K562 (cell line): Measurements from ENCODE around the gene EFCAB8. TPM values are rescaled to one million over a fixed set of nuclear protein-coding genes. Genes with fewer than 3 reads are reported as not detected.

Experiments used
- CREM ChIP-seq: IDR thresholded peaks from 2 replicates; pipeline ENCODE4 v1.6.1; 2014; ENCODE audit warnings: antibody characterized with exemption, low read depth
- FIP1L1 ChIP-seq: fragments of 200-400 bp; formaldehyde crosslinking; IDR thresholded peaks from 2 replicates; pipeline ENCODE4 v1.6.1; 2018; ENCODE audit warnings: mild to moderate bottlenecking, low read depth, low read length; ENCODE audit not compliant: poor library complexity, severe bottlenecking
- FOXP1 ChIP-seq: sonication (generic); formaldehyde crosslinking; IDR thresholded peaks from 2 replicates; pipeline ENCODE4 v1.8.0; 2022; ENCODE audit warnings: mild to moderate bottlenecking, missing genetic modification reagents
- HBP1 ChIP-seq: fragments of 450-650 bp; formaldehyde crosslinking; IDR thresholded peaks from 2 replicates; pipeline ENCODE4 v1.4.0; 2022; ENCODE audit warnings: missing genetic modification characterization
- HDGF ChIP-seq: fragments of 450-650 bp; IDR thresholded peaks from 2 replicates; pipeline ENCODE4 v1.6.1; 2016
- HLTF ChIP-seq: fragments of 450-650 bp; IDR thresholded peaks from 2 replicates; pipeline ENCODE4 v1.6.1; 2016
- IRF9 ChIP-seq: fragments of 450-650 bp; IDR thresholded peaks from 2 replicates; pipeline ENCODE4 v1.6.1; 2016; ENCODE audit warnings: missing biosample characterization, missing genetic modification characterization
- KAT8 ChIP-seq: fragments of 450-650 bp; IDR thresholded peaks from 2 replicates; pipeline ENCODE4 v1.6.1; 2016; ENCODE audit warnings: low read depth, mild to moderate bottlenecking
- KHSRP ChIP-seq: fragments of 450-650 bp; IDR thresholded peaks from 2 replicates; pipeline ENCODE4 v1.6.1; 2017
- KLF16 ChIP-seq: IDR thresholded peaks from 2 replicates; pipeline ENCODE4 v1.6.1; 2016; ENCODE audit warnings: antibody characterized with exemption
- MAZ ChIP-seq, 2 experiments: fragments of 450-650 bp in 1 of 2; sonication (generic) in 1 of 2; formaldehyde crosslinking; IDR thresholded peaks in 1 of 2; conservative IDR thresholded peaks in 1 of 2; 2 replicates each; pipeline versions ENCODE4 v1.4.0 to v1.5.0; 2020; ENCODE audit warnings: mild to moderate bottlenecking in 1 of 2, missing genetic modification reagents in 1 of 2
- MTA3 ChIP-seq: fragments of 450-650 bp; formaldehyde crosslinking; IDR thresholded peaks from 2 replicates; pipeline ENCODE4 v1.6.1; 2017; ENCODE audit warnings: mild to moderate bottlenecking, borderline replicate concordance
- NCOA4 ChIP-seq: fragments of 450-650 bp; IDR thresholded peaks from 2 replicates; pipeline ENCODE4 v1.6.1; 2018; ENCODE audit warnings: mild to moderate bottlenecking; ENCODE audit not compliant: partially characterized antibody
- NR2C2 ChIP-seq, 2 experiments: fragments of 200-800 bp in 1 of 2; sonication (Bioruptor generic) in 1 of 2; sonication (generic) in 1 of 2; formaldehyde crosslinking in 1 of 2; IDR thresholded peaks; 2 replicates each; pipeline versions ENCODE4 v1.6.1 to v1.8.0; 2016 to 2022; ENCODE audit warnings: mild to moderate bottlenecking in 1 of 2, missing compliant biosample characterization in 1 of 2, missing genetic modification characterization in 1 of 2, missing genetic modification reagents in 1 of 2
- PHF20 ChIP-seq: fragments of 450-650 bp; IDR thresholded peaks from 2 replicates; pipeline ENCODE4 v1.6.1; 2018; ENCODE audit not compliant: partially characterized antibody
- PTRF ChIP-seq: fragments of 450-650 bp; IDR thresholded peaks from 2 replicates; pipeline ENCODE4 v1.6.1; 2016; ENCODE audit warnings: mild to moderate bottlenecking, missing genetic modification characterization, missing compliant biosample characterization
- SIX5 ChIP-seq, 2 experiments: IDR thresholded peaks; 2 replicates each; pipeline ENCODE4 v1.6.1; 2011; ENCODE audit warnings: low read length in 2 of 2, borderline replicate concordance in 1 of 2, low read depth in 1 of 2, mild to moderate bottlenecking in 1 of 2, moderate library complexity in 1 of 2; ENCODE audit not compliant: insufficient read depth in 1 of 2
- ZBTB8A ChIP-seq: fragments of 450-650 bp; IDR thresholded peaks from 2 replicates; pipeline ENCODE4 v1.6.1; 2018; ENCODE audit warnings: mild to moderate bottlenecking, moderate library complexity; ENCODE audit not compliant: partially characterized antibody
- ZKSCAN1 ChIP-seq: fragments of 150-350 bp; IDR thresholded peaks from 2 replicates; pipeline ENCODE4 v1.6.1; 2016; ENCODE audit warnings: low read depth, low read length
- ZNF12 ChIP-seq: sonication (generic); formaldehyde crosslinking; IDR thresholded peaks from 2 replicates; pipeline ENCODE4 v1.4.0; 2020; ENCODE audit warnings: mild to moderate bottlenecking, missing genetic modification reagents
- ZNF274 ChIP-seq: IDR thresholded peaks from 2 replicates; pipeline ENCODE4 v1.6.1; 2011; ENCODE audit warnings: low read depth, mild to moderate bottlenecking, low read length, moderate library complexity, borderline replicate concordance
- ZNF707 ChIP-seq: fragments of 250-450 bp; sonication (Bioruptor Pico); conservative IDR thresholded peaks from 2 replicates; pipeline ENCODE4 v1.8.0; 2022; ENCODE audit warnings: inconsistent platforms, mild to moderate bottlenecking, moderate library complexity
- polyA plus RNA-seq, 8 experiments: library from polyadenylated mRNA; depleted of rRNA in 4 of 8; stranded (reverse) in 5 of 8; unstranded in 3 of 8; fragments of >200 nt; fragmentation: Nextera tagmentation in 2 of 8; fragmentation: Illumina TruSeq in 1 of 8; extraction: Ambion mirVana in 2 of 8; extraction: Trizol in 1 of 8; gene quantifications; 2 replicates each; pipeline versions ENCODE4 v1.2.1 to v1.2.3, GENCODE V29; 2011 to 2014; ENCODE audit warnings: inconsistent platforms in 1 of 8, missing spikeins in 1 of 8
- total RNA-seq, 7 experiments: library from RNA; depleted of rRNA in 6 of 7; stranded (reverse); fragments of >200 nt in 6 of 7; fragmentation: Illumina TruSeq in 2 of 7; extraction: Trizol in 2 of 7; gene quantifications; 2 replicates each; pipeline versions ENCODE4 v1.2.1 to v1.2.3, GENCODE V29; 2011 to 2021; ENCODE audit warnings: low replicate concordance in 1 of 7
- TF ChIP-seq, protein P1 (sequence below), 2 experiments: fragments of 200-800 bp in 1 of 2; sonication (Bioruptor generic) in 1 of 2; sonication (generic) in 1 of 2; formaldehyde crosslinking in 1 of 2; IDR thresholded peaks in 1 of 2; conservative IDR thresholded peaks in 1 of 2; 2 replicates each; pipeline versions ENCODE4 v1.5.0 to v1.6.1; 2016 to 2020; ENCODE audit warnings: missing compliant biosample characterization in 1 of 2, missing genetic modification characterization in 1 of 2, missing genetic modification reagents in 1 of 2

The EFCAB8 gene
- total and polyA plus RNA-seq, 9 of the 15 experiments (the other 6 are each of a cell fraction or from before 2014, with no cell fraction given) = 0.03 to 0.18 (median 0.11) TPM; not detected in 6

DNA sequence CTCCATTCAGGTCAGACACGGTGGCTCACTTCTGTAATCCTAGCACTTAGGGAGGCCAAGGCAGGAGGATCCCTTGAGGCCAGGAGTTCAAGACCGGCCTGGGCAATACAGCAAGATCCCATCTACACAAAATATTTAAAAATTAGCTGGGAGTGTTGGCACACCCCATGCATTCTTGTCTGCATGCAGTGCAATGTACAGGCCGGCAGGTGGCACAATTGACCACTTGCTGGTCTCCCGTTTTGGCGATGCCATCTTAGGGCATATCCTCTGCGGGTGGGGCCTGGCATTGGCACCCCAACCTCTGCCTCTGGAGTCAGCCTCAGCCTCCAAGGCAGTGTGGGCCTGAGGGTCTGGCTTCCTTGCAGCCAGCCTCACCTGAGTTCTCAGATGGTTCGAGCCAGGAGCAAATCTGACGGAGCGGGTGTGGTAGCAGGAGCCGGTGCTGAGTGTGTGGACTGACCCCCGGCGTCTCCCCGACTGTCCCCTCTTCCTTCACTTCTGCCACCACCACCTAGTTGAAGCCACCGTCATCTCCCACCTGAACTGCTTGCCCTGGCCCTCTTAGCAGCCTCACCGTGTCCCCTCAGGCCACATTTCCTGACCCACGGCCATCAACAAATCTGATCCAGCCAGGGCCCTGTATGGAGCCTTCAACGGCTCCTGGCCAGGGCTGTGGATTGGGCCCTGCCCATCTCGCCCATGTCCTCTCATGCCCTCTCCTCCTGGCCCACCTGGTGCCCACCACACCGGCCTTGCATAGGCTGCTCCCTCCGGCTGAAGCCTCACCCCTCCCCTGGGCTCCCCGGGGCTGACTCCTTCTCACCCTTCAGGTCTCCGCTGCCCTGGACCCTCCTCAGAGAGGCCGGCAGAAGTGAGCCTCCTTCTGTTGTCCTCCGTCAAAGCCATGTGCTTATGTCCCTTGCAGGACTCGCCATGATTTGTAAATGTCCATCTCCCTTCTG, 44.0 kb downstream of the EFCAB8 start (continued):
- TF ChIP-seq NCOA4 (no peak), KHSRP (no peak), HBP1 (no peak), PTRF (no peak), SIX5 (IDR thresholded peaks at IDR 0.05; ENCODE audit: borderline replicate concordance in 1 of 2, insufficient read depth in 1 of 2, low read depth in 1 of 2, low read length in 2 of 2) (no peak), ZNF707 (CRISPR knock-in tag) (no peak), MTA3 (peak; percentile 40; the same call in 1 of the 2 replicates), HDGF (no peak), ZNF274 (no peak), HLTF (no peak), CREM (0 out of 2 replicates have a peak, but pooled peaks have one; percentile 19), FOXP1 (no peak), FIP1L1 (no peak), KAT8 (no peak), ZNF12 (CRISPR knock-in tag) (no peak), ZBTB8A (no peak), ZKSCAN1 (no peak), KLF16 (0 out of 2 replicates have a peak, but pooled peaks have one; percentile 10), MAZ (CRISPR knock-in tag; conservative IDR thresholded peaks at IDR 0.05 in 1 of 2, IDR thresholded peaks at IDR 0.05 in 1 of 2) (peak in 1 of 2 experiments; percentile 51; a peak in 1 of 4 replicates), NR2C2 (CRISPR knock-in tag; IDR thresholded peaks at IDR 0.05) (no peak), NR2C2 (tag; IDR thresholded peaks at IDR 0.05) (no peak), IRF9 (no peak), PHF20 (no peak)
- TF ChIP-seq, protein P1, sequence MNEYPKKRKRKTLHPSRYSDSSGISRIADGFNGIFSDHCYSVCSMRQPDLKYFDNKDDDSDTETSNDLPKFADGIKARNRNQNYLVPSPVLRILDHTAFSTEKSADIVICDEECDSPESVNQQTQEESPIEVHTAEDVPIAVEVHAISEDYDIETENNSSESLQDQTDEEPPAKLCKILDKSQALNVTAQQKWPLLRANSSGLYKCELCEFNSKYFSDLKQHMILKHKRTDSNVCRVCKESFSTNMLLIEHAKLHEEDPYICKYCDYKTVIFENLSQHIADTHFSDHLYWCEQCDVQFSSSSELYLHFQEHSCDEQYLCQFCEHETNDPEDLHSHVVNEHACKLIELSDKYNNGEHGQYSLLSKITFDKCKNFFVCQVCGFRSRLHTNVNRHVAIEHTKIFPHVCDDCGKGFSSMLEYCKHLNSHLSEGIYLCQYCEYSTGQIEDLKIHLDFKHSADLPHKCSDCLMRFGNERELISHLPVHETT (CRISPR knock-in tag; conservative IDR thresholded peaks at IDR 0.05 in 1 of 2, IDR thresholded peaks at IDR 0.05 in 1 of 2) = no peak
